ENCODE data around the gene SH3BP4.

The SH3BP4 gene

GRCh38 chr2:234966340-234966739, 14.5 kb downstream of the SH3BP4 start:
- no peak for DNase-seq (ENCODE audit: low read depth)

GRCh38 chr2:234967201-234967869, 15.5 kb downstream of the SH3BP4 start:
- DNase-seq (ENCODE audit: low read depth) = no peak

GRCh38 chr2:234967870-234968208, 16.0 kb downstream of the SH3BP4 start:
- DNase-seq (ENCODE audit: low read depth) = no peak

GRCh38 chr2:234968631-234969305, 17.0 kb downstream of the SH3BP4 start:
- no peak for DNase-seq (ENCODE audit: low read depth)

GRCh38 chr2:234969306-234970098, 17.7 kb downstream of the SH3BP4 start:
- DNase-seq (ENCODE audit: low read depth) = no peak

GRCh38 chr2:234970099-234970440, 18.3 kb downstream of the SH3BP4 start:
- DNase-seq (ENCODE audit: low read depth) = no peak

GRCh38 chr2:234970477-234970882, 18.7 kb downstream of the SH3BP4 start:
- DNase-seq (ENCODE audit: low read depth) = no peak

GRCh38 chr2:234971496-234971895, 19.7 kb downstream of the SH3BP4 start:
- DNase-seq (ENCODE audit: low read depth) = no peak

- no peak for DNase-seq (ENCODE audit: low read depth)
Observed at GRCh38 chr2:234973008-234973407, 21.2 kb downstream of the SH3BP4 start.

- no peak for DNase-seq (ENCODE audit: low read depth)
Observed at GRCh38 chr2:234974501-234975385, 22.9 kb downstream of the SH3BP4 start.

GRCh38 chr2:234975611-234976010, 23.8 kb downstream of the SH3BP4 start:
- no peak for DNase-seq (ENCODE audit: low read depth)

GRCh38 chr2:234976479-234977227, 24.8 kb downstream of the SH3BP4 start:
- DNase-seq (ENCODE audit: low read depth) = no peak

GRCh38 chr2:234977228-234977679, 25.4 kb downstream of the SH3BP4 start:
- DNase-seq (ENCODE audit: low read depth) = no peak

- DNase-seq (ENCODE audit: low read depth) = no peak
Observed at GRCh38 chr2:234978466-234979203, 26.8 kb downstream of the SH3BP4 start.

GRCh38 chr2:234979204-234980167, 27.7 kb downstream of the SH3BP4 start:
- no peak for DNase-seq (ENCODE audit: low read depth)

- DNase-seq (ENCODE audit: low read depth) = no peak
Observed at GRCh38 chr2:234980451-234981187, 28.8 kb downstream of the SH3BP4 start.

GRCh38 chr2:234981197-234982095, 29.6 kb downstream of the SH3BP4 start:
- no peak for DNase-seq (ENCODE audit: low read depth)
